CD1c-positive myeloid dendritic cell (primary cell): ENCODE data around the gene MN1.

Source experiments
- DNase-seq: peaks from one replicate; pipeline ENCODE4 v3.0.0-alpha.2; 2016; ENCODE audit errors: extremely low spot score

The MN1 gene

DNA sequence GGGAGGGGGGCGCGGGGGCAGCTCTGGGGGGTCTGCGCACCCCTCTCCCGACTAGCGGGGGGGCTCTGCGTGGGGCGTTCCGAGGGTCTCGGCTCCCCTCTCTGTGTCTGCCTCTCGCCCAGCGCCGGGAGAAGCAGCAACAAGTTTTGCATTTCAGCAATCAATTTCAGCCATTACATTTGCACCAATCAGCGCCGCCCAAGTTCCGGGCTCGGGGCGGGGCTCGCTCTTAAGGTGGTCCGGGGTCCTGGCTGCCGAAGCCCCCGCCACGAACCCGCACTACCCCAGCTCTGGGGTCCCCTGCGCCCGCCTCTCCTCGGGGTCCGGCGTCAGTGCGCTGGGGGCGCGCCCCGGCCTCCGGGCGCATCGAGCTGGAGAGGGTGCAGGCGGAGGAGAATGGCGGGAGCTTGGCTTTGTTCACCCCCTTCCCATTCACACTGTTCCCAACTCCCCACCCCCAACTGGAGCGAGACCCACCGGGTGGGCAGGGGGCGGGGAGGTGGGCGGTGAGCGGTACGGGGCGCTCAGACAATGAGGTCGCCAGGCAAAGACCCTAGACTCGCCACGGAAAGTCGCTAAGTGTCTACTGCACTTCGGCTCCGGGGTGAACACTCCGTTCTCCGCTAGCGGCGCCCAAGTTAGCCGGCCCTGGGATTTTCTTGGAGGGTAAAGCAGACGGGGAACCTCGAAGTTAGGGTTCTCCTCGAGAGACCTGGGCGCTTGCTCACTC is at the start of gene MN1:
MN1 (minus strand) TSS at position 141 of the 730 bp plus-strand sequence. CDS start 1,213 bp downstream, outside the sequence.
- peak; percentile 31 for DNase-seq

DNA sequence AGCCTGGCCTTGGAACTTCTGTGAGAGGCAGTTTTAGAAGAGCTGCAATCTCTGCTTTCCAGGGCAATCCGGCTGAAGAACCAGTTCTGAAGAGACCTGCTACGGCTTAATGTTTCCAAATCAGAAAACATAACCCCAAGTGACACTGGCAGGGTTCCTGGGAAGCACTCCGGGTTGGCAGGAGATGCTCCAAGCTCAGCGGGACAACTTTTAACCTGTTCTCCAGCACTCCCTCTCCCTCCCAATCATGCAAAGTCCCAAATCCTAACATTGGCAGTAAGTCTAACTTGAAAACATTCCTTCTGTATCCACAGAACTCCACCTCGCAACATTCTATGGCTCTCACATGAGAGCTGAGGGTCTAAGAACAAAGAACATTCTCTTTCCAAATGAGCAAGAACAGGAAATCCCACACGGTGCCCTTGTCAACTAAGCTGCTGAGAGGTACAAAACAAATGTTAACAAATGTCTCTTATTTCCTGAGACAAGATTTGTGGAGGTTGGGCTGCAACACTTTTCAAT is 48.5 kb upstream of the MN1 start:
- no peak for DNase-seq

DNA sequence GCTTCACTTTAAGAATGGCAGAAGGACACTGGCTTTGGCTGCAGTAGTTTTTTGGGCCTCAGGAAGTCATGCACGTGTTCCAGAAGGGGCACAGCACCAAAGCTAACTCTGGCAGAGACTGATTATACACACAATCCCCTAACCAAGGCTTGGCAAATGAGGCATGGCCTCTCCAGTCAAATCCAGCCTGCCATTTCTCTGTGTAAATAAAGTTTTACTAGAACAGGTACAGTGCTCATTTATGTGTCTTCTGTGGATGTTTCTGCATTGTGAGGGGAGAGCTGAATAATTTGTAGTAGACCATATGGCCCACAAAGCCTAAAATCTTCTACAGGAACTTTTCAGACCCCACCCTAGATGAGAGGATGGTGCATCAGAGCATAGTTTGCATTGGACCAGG is 46.4 kb upstream of the MN1 start:
- DNase-seq, result no peak

DNA sequence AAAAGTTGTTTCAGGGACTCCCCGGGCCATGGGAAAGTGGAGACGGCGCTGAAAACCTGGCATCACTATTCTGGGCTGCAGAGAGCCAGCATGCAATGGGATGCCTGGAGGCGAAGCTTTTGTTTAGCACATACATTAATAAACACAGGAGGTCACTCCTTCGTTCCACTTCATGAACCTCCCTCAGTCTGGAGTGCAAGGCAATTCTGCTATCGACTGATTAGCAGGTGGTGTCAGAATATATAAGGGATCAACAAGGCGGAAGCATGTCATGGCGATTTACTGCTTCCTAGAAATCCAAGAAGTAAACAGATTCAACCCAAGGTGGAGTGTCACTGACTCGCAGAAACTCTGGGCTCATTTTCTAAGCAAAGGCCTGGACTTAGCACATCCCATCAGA is 45.4 kb upstream of the MN1 start:
- no peak for DNase-seq

DNA sequence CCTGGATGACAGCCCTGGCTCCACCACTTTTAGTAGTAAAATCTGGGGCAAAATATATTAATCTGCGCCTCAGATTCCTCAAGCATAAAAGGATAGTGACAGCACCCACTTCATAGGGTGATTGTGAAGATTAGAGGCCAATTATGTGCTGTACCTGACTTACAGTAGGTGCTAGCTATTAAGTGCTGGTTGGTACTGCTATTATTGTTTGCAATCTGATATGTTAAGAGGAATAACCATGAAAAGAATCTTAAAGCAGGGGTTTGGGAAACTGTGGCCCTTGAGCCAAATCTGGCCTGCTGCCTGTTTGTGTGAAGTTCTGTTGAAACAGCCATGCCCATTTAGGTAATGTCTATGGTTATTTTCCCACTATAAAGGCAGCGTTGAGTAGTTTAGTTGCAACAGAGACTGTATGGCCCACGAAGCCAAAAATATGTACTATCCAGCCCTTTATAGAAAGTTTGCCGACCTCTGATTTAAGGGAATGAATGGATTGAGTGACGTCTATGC is 44.7 kb upstream of the MN1 start:
- DNase-seq, result no peak

DNA sequence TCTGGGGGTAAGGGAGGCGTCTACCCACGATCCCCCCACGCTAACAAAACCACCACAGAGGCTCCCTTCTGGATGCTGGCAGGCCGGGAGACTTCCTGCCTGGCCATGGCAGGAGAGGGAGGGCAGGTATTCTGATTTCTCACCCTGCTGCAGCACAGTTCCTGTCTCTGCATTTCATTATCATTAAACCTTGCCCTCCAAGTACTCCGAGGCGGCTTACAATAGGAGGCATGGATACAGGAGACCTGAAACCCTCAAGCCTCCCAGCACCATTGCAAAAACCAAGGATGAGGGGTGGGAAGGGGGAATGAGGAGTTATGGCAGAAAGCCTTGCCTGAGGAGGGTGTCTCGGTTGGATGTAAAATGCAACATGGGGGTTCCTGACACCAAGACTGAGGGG is 44.1 kb upstream of the MN1 start:
- DNase-seq, result no peak

DNA sequence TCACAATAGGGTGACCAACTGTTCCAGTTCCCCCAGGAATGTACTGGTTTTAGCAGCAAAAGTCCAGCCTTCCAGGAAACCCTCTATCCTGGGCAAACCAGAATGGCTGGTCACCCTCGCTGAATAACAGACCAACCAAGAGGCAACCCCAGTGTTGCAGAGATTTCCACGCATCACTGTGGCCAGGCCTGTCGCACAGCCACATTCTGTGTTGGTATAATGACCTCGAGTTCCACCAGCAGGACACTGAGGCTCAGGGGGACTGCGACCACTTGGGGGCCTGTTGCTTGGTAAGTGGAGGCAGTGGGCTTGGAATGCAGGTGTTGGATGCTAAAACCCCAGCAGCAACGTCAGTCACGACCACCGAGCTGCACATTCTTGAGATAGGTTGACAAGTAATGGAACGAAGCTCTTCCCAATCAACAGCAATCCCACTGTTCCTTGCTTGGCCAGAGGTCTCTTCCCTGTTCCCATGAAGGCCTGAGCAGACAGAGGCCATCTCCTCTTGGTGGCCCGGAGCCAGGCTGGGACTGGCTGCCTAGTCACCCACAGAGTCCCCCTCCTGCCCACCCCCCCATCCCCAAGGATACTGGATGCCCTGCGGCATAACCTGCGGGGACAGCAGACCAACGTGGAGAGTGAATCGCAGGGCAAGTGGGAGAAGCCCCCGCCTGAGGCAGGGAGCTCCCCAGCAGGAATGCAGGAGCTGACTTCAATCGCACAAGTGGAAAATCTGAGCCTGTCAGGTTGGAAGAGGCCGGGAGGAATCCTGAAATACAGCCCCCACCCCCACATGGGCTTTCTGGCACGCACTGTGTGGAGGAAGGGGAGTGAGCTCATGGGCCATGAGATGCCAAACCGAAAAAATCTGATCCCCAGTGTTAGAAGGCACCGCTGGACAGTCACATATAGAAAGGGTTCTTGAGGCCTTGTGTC is 43.4 kb upstream of the MN1 start:
- no peak for DNase-seq

DNA sequence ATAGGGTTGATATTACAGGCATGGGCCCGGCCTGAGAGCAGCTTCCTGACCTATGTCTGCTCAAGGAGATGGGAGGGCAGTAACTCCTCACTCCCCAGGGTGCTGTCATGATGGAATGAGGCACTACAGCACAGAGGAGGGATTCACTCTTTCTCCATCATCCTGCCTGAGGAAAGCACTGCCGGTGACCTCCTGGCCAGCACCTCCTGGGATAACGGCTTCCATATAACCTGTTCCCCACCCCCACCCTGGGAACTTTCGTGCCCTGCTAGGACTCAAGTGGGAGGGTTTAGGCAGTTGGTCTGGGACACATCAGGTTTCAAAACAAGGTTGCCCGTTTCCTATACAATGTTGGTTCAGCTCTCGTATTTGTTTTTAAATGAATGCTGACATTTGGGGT is 42.7 kb upstream of the MN1 start:
- DNase-seq, result no peak

DNA sequence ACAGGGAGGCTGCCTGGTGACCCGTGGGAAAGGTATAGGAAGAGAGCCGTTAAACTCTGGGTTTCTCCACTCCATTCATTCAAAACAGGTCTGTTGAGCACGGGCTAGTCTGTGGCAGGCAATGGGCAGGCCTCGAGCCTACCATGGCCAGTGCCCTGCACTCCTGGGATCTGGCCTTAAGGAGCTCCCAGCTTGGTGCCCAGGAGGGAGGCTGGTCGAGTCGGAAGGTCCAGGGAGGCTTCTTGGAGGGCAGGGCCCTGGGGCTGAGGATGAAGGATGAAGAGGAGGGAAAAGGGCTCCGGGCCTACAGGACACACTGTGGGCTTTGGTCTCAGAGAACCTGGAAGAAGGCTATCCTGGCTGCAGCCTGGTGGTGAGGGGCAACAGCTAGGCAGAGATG is 41.9 kb upstream of the MN1 start:
- no peak for DNase-seq

DNA sequence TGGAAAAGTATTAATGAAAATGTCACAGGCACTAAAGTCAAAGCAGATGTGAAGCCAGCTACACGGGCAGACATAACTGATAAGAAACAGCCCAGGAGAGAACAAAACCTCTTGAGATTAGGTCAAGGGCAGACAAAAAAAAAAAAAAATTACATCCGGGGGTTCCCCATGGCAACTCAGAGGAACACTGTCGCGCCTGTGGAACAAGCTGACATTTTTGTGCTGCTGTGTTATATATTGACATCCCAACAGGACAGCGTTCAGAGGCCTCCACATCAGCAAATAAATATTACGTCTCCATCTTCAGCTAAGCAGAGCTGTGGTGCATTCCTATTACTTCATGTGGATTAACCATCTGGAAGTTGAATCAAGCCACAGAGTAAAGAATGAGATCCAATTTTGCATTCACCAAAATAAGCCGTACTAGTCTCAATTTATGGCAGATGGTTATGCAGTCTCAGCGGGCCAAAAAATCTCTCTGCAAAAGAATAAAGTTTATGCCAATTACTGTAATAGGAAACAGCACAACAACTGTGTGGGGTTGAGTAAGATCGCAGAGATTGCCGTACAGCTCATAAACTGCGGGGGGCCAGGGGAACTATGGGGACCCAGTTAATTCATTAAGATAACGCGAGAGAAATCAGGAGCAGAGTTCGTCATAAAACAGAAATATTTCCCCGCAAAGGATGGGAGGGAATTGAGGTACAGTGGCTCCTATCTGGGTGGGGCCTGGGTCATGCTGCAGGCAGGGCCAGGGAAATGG is 41.3 kb upstream of the MN1 start:
- DNase-seq, result no peak

DNA sequence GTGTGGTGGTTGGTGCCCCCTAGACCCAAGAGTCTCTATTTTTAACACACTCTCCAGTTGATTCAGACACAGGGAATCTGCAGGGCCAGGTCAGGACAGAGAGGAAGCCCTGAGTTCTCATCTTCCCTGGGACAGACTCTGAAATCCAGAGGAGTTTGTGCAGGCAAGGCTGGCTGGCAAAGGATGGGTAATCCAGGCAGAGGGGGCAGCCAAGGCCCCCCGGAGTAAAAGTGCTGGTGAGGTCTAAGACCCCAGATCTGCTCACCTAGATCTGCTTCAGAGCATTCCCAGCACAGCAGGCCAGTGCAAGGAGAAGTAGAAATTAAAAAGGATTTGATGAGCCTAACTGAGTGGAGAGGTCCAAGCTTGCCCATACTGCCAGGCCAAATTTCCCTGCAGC is 40.6 kb upstream of the MN1 start:
- no peak for DNase-seq

DNA sequence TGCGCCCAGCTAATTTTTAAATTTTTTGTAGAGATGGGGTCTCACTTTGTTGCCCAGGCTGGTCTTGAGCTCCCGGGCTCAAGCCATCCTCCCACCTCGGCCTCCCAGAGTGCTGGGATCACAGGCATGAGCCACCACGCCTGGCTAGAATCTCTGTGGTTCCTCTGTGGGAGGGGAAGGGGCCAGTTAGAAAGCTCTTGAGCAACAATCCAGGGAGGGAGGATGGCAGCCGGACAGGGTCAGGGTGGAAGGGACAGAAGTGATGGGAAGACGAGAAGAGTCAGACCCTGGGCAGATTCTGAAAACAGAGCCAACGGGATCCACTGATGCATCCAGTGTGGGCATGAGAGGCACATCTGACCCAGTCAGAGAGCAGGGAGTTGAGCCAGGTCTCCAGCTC is 38.9 kb upstream of the MN1 start:
- DNase-seq, result no peak

DNA sequence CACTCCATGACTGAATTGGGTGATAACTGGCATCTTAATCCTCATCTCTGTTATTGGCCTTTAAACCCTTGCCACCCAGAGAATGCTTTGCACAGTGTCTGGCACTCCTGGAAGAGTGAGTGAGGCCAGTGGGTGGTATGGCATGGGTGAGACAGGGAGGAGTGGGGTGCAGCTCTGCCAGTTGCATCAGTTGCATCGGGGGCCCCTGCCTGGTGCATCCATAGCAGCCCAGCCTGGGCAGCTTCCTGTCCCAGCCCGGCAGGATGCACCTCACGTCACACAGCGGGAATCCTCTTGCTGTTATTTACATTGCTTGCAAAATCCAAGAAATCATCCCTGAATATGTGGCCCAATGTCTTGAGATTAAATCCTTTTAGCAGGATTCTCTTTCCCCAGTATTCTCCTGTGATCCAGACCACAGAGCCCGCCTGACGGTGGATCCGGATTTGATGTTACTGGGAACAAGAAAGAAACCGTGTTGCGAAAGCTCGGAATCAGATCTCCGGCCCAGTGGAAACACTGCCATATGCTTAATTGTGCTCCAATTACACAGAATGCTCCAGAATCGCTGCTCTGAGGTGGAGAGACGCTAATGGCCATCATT is 37.6 kb upstream of the MN1 start:
- DNase-seq, result no peak

DNA sequence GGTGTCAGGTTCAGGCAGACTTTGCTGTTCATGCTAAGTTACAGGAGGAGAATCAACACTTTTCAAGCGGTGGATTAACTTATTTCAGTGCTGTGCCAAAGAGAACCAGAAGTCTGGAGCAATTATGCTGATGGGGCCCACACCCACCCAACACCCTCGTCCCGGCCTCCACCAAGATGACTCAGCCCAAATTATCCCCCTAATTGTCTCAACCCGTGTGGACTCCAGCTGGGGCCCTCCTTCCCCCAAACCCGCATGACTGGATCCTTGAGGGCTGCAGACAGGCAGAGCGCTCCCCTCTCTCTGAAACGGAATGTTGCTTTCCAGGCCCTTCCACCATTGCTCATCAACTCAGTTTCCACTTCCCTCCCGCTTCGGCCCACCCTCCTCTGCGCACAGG is 34.6 kb upstream of the MN1 start:
- DNase-seq, result no peak

DNA sequence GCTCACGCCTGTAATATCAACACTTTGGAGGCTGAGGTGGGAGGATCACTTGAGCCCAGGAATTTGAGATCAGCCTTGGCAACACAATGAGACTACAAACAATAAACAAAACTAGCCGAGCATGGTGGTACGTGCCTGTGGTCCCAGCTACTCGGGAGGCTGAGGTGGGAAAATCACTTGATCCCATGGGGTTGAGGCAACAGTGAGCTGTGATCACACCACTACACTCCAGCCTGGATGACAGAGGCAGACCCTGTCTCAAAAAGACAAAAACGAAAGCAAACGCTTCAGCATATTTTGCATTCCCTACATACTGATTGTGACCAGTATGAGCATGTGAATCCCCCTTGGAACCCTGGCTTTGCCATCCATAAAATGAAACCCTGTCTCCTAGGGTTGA is 33.9 kb upstream of the MN1 start:
- no peak for DNase-seq

DNA sequence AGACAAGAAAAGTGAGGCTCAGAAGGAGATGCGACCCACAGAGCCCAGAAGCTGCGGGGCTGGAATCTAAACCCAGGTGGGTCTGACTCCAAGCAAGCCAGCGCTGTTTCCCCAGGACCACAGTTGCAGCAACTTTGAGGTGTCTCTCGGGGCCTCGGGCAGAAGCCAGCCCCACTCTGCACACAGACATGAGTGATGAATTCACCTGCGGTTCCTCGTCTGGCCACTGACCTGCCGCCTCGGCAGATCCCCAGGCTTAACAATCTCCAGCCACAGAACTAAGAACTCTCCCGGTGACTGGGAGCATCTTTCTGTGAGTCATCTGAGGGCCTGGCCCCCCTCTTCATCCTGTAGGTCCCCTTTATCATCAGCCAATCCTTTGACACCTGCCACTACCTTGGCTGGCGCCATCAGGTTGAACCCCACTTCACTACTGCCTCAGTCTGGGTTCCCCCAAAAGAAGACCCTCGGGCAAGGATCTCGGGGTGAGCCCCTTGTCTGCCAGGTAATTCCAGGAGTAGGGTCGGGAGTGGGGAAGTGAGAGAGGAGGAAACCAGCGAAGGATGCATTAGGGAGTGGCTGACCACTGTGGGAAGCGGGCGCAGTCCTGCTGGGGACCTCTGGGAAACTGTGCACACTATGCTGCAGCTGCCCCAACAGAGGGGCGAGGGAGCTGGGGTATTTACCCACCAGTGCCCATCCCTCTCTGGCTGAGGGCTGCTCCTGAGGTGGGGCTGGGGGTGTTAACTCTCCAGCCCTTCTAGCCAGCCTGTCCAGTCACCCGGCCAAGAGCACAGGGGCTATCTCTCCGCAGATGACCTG is 33.0 kb upstream of the MN1 start:
- DNase-seq, result no peak

DNA sequence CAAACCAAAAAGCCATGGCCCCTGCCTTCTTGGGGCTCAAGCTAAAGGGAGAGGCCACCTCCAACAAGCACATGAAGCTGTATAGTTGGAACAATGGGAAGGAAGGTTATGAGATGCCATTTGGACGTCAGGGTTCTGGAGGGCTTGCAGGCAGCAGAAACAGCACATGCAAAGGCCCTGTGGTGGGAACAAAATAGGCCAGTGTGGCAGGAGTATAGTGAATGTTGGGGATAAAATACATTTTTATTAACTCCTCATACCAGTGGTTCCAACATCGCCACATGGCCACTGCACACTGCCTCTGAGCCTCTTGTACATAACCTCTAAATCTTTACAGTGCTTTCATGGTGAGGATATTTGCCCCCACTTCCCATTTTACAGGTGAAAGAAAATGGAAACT is 32.2 kb upstream of the MN1 start:
- no peak for DNase-seq

DNA sequence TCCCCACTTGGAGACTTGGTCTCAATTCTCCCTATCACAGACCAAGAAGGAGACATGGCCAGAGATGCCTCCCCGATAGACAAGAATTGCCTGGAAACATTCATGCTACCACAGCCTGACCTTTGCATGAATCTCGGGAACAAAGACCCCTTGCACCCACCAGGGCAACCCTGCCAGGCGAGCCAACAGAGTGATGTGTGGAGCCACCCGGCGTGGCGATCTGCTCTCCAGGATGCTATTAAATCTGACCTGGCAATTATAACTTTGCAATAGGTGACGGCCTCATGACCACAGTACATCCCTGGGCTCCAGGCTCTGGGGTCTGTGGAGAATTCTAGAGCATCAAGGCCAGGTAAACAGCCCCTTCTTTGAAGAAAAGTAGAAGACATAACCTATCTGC is 31.1 kb upstream of the MN1 start:
- no peak for DNase-seq

DNA sequence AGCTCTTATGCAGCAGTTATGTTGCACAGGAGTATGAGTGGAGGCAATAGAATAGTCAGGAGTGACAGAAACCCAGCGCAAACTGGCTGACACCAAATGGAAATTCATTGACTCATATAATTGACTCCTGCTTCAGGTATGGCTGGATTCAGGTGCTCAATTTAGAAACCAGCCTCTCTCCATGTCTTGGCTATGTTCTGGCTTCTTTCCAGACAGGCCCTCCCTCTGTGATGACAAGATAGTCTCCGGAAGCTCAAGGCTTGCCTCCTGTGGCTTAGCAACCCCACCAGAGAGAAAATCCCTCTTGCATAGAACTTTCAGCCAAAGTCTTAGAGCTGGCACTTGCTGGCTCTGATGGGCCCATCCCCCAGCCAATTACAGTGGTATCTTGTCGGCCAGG is 28.1 kb upstream of the MN1 start:
- no peak for DNase-seq
